Activated effector memory CD4-positive, alpha-beta T cell treated with Interleukin-2 at 50 U/mL for 16 hours (primary cell): ENCODE results near the gene ATP5IF1.
A peak's percentile ranks its signal among the peaks of the same experiment; 100 is the strongest.

Source experiments
- DNase-seq: peaks from one replicate; pipeline ENCODE4 v3.0.0-alpha.2; 2020

Gene ATP5IF1

GRCh38 chr1:28235755-28236655, at the start of gene ATP5IF1:
Gene ATP5IF1 (plus strand): TSS chr1:28236124. CDS start chr1:28236184, 60 bp downstream.
- DNase-seq: peak; percentile 92

GRCh38 chr1:28190337-28190979, 45.5 kb upstream of the ATP5IF1 start:
- DNase-seq: no peak

- no peak for DNase-seq
These were observed 44.8 kb upstream of the ATP5IF1 start for GRCh38 chr1:28190996-28191645.

GRCh38 chr1:28193701-28194161, 42.2 kb upstream of the ATP5IF1 start:
- no peak for DNase-seq

GRCh38 chr1:28194326-28195035, 41.4 kb upstream of the ATP5IF1 start:
- no peak for DNase-seq

- no peak for DNase-seq
These were observed 40.1 kb upstream of the ATP5IF1 start for GRCh38 chr1:28195780-28196179.

GRCh38 chr1:28196330-28196729, 39.6 kb upstream of the ATP5IF1 start:
- DNase-seq: no peak

- DNase-seq: no peak
These were observed 38.1 kb upstream of the ATP5IF1 start for GRCh38 chr1:28197682-28198415.

GRCh38 chr1:28199328-28200233, 36.3 kb upstream of the ATP5IF1 start:
- peak; percentile 57 for DNase-seq

DNA sequence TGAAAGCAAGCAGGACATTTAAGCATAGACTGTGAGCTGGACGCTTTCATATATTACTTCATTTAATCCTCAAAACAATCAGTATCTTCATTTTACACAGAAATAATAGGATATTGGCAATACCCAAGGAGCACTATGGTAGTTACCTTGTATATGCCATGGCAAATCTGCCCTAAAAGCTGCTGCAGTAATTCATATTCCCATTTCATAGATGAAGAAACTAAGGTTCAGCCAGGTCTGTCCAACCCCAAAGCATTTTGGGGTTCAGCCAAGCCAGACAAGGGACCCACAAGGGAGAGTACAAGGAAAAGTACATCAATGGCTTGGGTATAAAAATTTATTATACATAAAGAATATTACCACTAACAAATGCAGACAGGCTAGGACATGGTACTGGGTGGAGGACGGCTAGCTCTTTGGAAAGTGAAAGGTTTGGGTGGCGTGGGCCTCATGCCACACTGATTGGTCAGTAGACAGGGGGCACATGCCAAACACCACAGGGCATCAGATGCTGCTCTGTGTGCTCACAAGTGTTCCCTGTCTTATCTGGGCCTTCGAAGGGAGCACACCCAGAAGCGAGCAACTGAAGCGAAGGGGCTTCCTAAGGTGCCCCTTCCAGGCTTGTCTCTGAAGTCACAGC, 35.6 kb upstream of the ATP5IF1 start:
- no peak for DNase-seq

DNA sequence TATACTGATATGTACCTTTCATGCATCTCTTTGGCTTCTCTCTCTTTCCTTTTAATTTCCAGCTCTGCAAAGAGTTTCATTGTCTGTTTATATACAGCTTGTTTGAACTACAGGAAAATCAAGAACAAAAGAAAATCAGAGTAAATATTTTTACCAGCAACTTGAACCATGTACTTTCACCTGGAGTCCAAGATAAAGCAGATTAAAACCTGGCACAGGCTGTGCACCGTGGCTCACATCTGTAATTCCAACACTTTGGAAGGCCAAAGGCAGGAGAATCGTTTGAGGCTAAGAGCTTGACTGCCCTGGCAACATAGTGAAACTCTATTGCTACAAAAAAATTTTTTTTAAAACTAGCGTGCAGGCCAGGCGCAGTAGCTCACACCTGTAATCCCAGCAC, 30.7 kb upstream of the ATP5IF1 start:
- no peak for DNase-seq

DNA sequence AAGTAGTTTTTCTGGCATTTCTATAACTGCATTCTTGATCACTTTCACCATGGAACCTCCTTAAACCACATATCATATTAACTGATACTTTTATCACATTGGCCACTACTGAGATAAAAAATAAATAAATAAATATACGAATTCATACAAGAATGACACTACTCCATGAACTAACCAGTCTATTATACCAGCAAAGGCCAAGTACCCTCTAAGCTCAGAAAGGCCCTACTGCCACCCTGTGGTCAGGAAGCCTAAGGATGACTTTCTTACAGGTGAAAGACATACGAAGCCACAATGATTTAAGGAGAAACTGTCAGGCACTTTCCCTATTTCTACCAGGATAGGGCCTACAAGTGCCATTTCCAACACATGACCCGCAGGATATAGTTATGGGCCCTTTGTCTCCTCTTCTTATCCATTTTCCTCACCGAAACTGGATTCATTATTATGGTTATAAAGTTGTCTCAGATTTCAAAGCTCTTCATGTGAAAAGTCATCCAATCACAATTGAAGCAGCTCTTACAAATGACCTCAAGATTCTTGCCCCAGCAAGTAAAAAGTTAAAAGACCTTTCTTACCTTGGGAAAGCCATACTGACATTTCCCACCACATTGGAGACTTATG, 27.0 kb upstream of the ATP5IF1 start:
- peak; percentile 37 for DNase-seq

GRCh38 chr1:28209700-28210099, 26.2 kb upstream of the ATP5IF1 start:
- DNase-seq: no peak

DNA sequence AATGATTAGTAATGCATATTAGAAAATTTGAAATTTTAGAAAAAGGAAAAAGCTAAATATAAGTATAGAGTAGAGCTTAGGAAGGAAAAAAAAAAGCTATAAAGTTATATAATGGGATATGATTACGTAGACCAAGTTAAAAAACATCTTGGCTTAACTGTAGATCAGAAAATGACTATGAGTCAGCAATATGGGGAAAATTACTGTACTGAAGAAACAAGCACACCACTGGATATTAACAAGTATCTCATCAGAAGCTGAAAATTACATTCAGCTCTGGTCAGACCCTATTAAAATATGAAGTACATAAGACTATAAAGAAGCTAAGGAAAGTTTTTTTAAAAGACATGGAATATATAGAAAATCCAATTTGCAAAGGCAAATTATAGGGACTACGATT, 22.6 kb upstream of the ATP5IF1 start:
- DNase-seq: no peak

DNA sequence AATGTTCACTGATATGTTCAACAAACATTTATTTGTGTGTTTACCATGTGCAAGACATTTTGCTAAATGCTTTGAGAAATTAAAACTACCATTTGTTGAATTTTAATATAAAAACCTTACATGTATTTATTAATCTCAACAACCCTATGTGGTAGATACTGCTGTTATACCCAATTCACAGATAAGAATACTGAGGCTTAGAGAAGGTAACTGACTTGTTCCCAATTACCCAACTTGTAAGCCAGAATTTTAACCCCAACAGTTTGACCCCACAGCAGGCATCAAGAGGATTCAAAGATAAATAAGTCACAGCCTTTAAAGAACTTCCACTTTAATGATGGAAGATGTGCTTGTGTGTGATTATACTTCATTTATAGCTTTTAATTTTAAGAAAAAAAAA, 6.8 kb upstream of the ATP5IF1 start:
- no peak for DNase-seq

GRCh38 chr1:28229996-28230395, 5.9 kb upstream of the ATP5IF1 start:
- no peak for DNase-seq

DNA sequence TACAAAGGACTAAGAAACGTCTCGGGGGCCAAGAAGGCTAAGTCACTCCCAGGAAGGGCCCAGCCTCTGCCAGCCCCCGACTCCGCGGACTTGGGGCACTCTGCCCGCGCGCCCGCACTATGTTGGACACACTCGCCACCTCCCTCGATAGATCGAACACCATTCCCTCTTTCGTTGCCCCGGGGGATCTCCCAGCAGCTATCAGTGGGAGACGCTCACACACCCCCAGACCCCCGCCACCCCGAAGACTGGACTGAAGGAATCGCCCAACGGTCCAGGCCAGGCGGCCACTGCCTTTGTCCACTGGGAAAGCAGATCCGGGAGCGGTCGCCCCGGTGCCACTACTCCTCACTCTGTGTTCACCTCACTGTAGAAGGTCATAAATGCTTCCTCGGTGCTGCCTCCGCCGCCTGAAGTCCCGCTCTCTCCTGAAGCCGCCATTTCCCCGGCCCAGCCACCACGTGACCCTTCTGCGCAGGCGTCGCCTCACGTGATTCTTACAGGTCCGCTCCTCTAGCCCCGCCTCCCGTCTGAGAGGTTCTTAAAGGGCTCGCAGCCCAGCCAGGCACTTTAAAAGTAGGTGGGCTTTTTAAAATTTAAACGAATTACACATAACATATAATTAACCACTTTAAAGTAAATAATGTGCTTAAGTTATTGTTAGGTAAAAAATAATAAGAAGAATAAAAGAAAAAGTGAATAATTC, 3.2 kb upstream of the ATP5IF1 start, which contains the start of gene DNAJC8:
TSS of gene DNAJC8 (minus strand) at position 472 of the 706 bp plus-strand sequence. CDS start at position 441, 31 bp downstream.
- DNase-seq: peak; percentile 91

DNA sequence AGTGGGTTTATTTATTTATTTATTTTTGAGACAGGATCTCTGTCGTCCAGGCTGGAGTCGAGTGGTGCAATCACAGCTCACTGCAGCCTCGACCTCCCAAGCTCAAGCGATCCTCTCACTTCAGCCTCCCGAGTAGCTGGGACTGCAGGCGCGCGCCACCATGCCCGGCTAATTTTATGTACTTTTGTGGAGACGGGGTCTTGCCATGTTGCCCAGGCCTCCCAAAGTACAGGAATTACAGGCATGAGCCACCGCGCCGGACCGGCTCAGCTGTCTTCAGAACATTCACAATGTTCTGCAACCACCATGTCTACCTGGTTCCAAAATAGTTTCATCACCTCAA, 2.7 kb upstream of the ATP5IF1 start:
- no peak for DNase-seq

DNA sequence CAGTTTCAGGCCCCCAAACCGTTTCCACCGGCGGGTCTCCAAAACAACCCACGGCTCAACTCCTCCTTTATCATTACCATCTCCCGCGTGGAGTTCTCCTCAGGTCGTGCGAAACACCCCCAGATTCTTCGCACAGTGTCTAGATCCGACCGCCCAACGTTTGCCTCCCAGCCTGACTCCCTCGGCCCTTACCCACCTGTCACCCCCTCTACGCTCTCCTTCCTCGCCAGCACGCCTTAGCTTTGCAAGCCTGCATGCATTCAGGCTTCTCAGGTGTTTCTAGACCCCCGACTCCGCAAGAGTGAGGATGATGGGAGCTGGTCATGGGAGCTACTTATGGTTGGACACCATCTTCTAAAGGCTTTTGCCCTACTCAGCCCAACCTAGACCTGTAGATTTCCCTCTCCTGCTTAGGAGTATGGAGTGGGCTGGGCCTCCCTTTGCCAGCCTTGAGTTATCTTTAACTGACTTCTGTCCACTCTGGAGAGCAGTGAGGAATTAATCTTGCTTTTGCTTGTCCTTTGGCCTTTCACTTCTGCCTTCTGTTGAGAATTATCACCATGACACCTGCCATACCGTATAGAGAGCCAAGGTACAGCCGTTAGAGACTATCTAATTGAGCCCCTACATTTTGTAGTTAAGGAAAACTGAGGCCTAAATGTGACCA, 865 bp downstream of the ATP5IF1 start:
- DNase-seq: no peak
